ENCODE measurements around the gene SNRPA. TPM values are rescaled to one million over a fixed set of nuclear protein-coding genes. Genes with fewer than 3 reads are reported as not detected.

Gene SNRPA
- total RNA-seq, 2 donors from 2014 or later: 70.3 to 92.2 TPM

GRCh38 chr19:40755248-40755624 lies 4.2 kb downstream of the SNRPA start:
- H3K4me1 ChIP-seq (replicated peaks): peaks cover 9% of the 10 kb centered on the region
- no peak overlapping the region for H3K27ac ChIP-seq
- peaks cover 4 to 5% of the 10 kb centered on the region in 2 donors for H3K36me3 ChIP-seq
- no peaks in the 10 kb centered on the region for H3K9me3 ChIP-seq
- DNase-seq (ENCODE audit: low spot score): no peak
- WGBS: 83% methylated on average over 3 of the region's 3 CpGs
- no peaks in the 10 kb centered on the region for H3K27me3 ChIP-seq (replicated peaks; ENCODE audit: insufficient read depth)
- intact Hi-C loops (cut with DNase I): no loop called here
- no peak for TF ChIP-seq CTCF (IDR thresholded peaks at IDR 0.05)
- TF ChIP-seq POLR2A (IDR thresholded peaks at IDR 0.05): no peak
- TF ChIP-seq POLR2AphosphoS5 (IDR thresholded peaks at IDR 0.05): no peak
- no peak overlapping the region for H3K4me3 ChIP-seq

GRCh38 chr19:40755791-40756190 lies 4.8 kb downstream of the SNRPA start:
- Histone ChIP-seq H3K4me1 (replicated peaks) (peaks cover 9% of the 10 kb centered on the region), H3K9me3 (no peaks in the 10 kb centered on the region), H3K4me3 (no peak overlapping the region), H3K27ac (no peak overlapping the region), H3K36me3 (peaks cover 5 to 8% of the 10 kb centered on the region in 2 donors), H3K27me3 (replicated peaks; ENCODE audit: insufficient read depth) (no peaks in the 10 kb centered on the region)
- 94% methylated on average over 8 of the region's 8 CpGs for WGBS
- TF ChIP-seq CTCF (IDR thresholded peaks at IDR 0.05): no peak
- TF ChIP-seq POLR2AphosphoS5 (IDR thresholded peaks at IDR 0.05): no peak
- intact Hi-C loops (cut with DNase I): no loop called here
- DNase-seq (ENCODE audit: low spot score): no peak

GRCh38 chr19:40756502-40757110 lies 5.6 kb downstream of the SNRPA start:
- no peak for DNase-seq (ENCODE audit: low spot score)
- Histone ChIP-seq H3K9me3 (no peaks in the 10 kb centered on the region), H3K27me3 (replicated peaks; ENCODE audit: insufficient read depth) (no peaks in the 10 kb centered on the region), H3K4me1 (replicated peaks) (peaks cover 9% of the 10 kb centered on the region), H3K27ac (no peak overlapping the region), H3K36me3 (peaks cover 6 to 9% of the 10 kb centered on the region in 2 donors), H3K4me3 (no peak overlapping the region)
- TF ChIP-seq POLR2A (IDR thresholded peaks at IDR 0.05) (no peak), CTCF (IDR thresholded peaks at IDR 0.05) (no peak), POLR2AphosphoS5 (IDR thresholded peaks at IDR 0.05) (no peak)
- intact Hi-C loops (cut with DNase I): no loop called here
- WGBS: 79% methylated on average over 11 of the region's 11 CpGs

- TF ChIP-seq POLR2A (IDR thresholded peaks at IDR 0.05) (no peak), CTCF (IDR thresholded peaks at IDR 0.05) (no peak), POLR2AphosphoS5 (IDR thresholded peaks at IDR 0.05) (no peak)
- Histone ChIP-seq H3K27ac (no peak overlapping the region), H3K9me3 (no peaks in the 10 kb centered on the region), H3K4me1 (replicated peaks) (peaks cover 9% of the 10 kb centered on the region), H3K27me3 (replicated peaks; ENCODE audit: insufficient read depth) (no peaks in the 10 kb centered on the region), H3K36me3 (peaks cover 15 to 28% of the 10 kb centered on the region in 2 donors), H3K4me3 (no peak overlapping the region)
- 95% methylated on average over 3 of the region's 3 CpGs for WGBS
- DNase-seq (ENCODE audit: low spot score): no peak
- intact Hi-C loops (cut with DNase I): no loop called here
Measured at GRCh38 chr19:40758491-40758890, 7.5 kb downstream of the SNRPA start.

- Histone ChIP-seq H3K27me3 (replicated peaks; ENCODE audit: insufficient read depth) (no peaks in the 10 kb centered on the region), H3K4me1 (replicated peaks) (peaks cover 6% of the 10 kb centered on the region), H3K36me3 (peaks cover 21 to 31% of the 10 kb centered on the region in 2 donors), H3K4me3 (no peak overlapping the region), H3K9me3 (no peaks in the 10 kb centered on the region), H3K27ac (no peak overlapping the region)
- WGBS: 94% methylated on average over 13 of the region's 13 CpGs
- intact Hi-C loops (cut with DNase I): no loop called here
- DNase-seq (ENCODE audit: low spot score): no peak
- TF ChIP-seq POLR2AphosphoS5 (IDR thresholded peaks at IDR 0.05): no peak
- no peak for TF ChIP-seq POLR2A (IDR thresholded peaks at IDR 0.05)
- TF ChIP-seq CTCF (IDR thresholded peaks at IDR 0.05): no peak
Measured at GRCh38 chr19:40759352-40759751, 8.3 kb downstream of the SNRPA start.
